Ovary (tissue), 9 donors: ENCODE measurements around the gene NKD2. TPM values are rescaled to one million over a fixed set of nuclear protein-coding genes. Genes with fewer than 3 reads are reported as not detected.

Experiments
- DNase-seq, 5 donors: peaks; one replicate each; pipeline ENCODE4 v3.0.0-alpha.2; 2019 to 2020
- H3K27ac ChIP-seq, 2 donors: fragments of 200-600 bp; one replicate each; pipeline versions ENCODE4 v1.5.1 to v1.8.0; 2019 to 2022
- H3K27me3 ChIP-seq: fragments of 200-600 bp; one replicate; pipeline ENCODE4 v1.8.0; 2022
- H3K36me3 ChIP-seq: fragments of 200-600 bp; sonication (generic); one replicate; pipeline ENCODE4 v1.5.1; 2019
- H3K4me1 ChIP-seq: one replicate; pipeline ENCODE4 v1.8.1; 2013; ENCODE audit warnings: mild to moderate bottlenecking, moderate library complexity; ENCODE audit not compliant: insufficient read depth
- H3K4me3 ChIP-seq: fragments of 200-600 bp; sonication (generic); one replicate; pipeline ENCODE4 v1.5.1; 2017
- H3K9me3 ChIP-seq, 2 donors: fragments of 200-600 bp in 1 of 2; sonication (generic) in 1 of 2; one replicate each; pipeline versions ENCODE4 v1.5.1 to v1.8.1; 2013 to 2019; ENCODE audit warnings: mild to moderate bottlenecking in 1 of 2, moderate library complexity in 1 of 2
- EP300 ChIP-seq: sonication (generic); formaldehyde crosslinking; IDR thresholded peaks from one replicate; pipeline ENCODE4 v1.6.1; 2017; ENCODE audit warnings: antibody characterized with exemption
- POLR2A ChIP-seq: fragments of 450-650 bp; IDR thresholded peaks from one replicate; pipeline ENCODE4 v1.6.1; 2017; ENCODE audit warnings: antibody characterized with exemption, mild to moderate bottlenecking, moderate library complexity
- WGBS, 3 donors: extraction: QIAGEN DNeasy Blood & Tissue Kit in 1 of 3; methylation state at CpG; one replicate each; pipeline versions ENCODE4 v1.1.5 to v1.1.7; 2013 to 2017; 5-methylcytosine and 5-hydroxymethylcytosine counted together
- intact Hi-C, 4 donors: fragments of 100-400 bp; cut with DNase I; formaldehyde crosslinking; loops; one replicate each; pipeline versions ENCODE4 v1.11.0 to v1.15.1; 2022 to 2023
- polyA plus RNA-seq, 2 donors: library from polyadenylated mRNA; stranded (reverse); fragments of 200-250 nt in 1 of 2; fragments of 350-450 nt in 1 of 2; fragmentation: Illumina TruSeq in 1 of 2; extraction: RNeasy Lipid Tissue Mini Kit (QIAGEN cat#74804) in 1 of 2; gene quantifications; one replicate each; pipeline ENCODE4 v1.2.3, GENCODE V29; 2013 to 2014
- total RNA-seq, 7 donors: library from RNA; depleted of rRNA in 2 of 7; stranded (reverse); fragments of >200 nt in 2 of 7; fragmentation: NEBNext Ultra II Directional in 3 of 7; extraction: Animal tissue kit (Norgen Biotek cat#: 25700) in 3 of 7; gene quantifications; one replicate each; pipeline versions ENCODE4 v1.1.0 to v1.2.4, GENCODE V29; 2016 to 2023
- TF ChIP-seq, protein P1 (sequence below), 3 donors: fragments of 450-650 bp in 2 of 3; fragments of 200-600 bp in 1 of 3; IDR thresholded peaks; one replicate each; pipeline versions ENCODE4 v1.5.1 to v1.8.0; 2016 to 2022; ENCODE audit warnings: antibody characterized with exemption in 3 of 3, mild to moderate bottlenecking in 1 of 3
- donor health status: DM: no; HTN: no; CAD: no; lungs with moderate emphysema.
- donor health status: DM: no; HTN: no; CAD: no.
- donor health status: Bipolar disorder and iron deficiency.
- donor health status: DM: yes; HTN: yes; CAD: no.
- donor health status: DM: no; HTN: no; CAD: no.
- donor health status: DM: yes; HTN: yes; CAD: no.

The NKD2 gene
- total and polyA plus RNA-seq, 9 donors, result 0.33 to 17.2 (median 1.4) TPM; not detected in 1

DNA sequence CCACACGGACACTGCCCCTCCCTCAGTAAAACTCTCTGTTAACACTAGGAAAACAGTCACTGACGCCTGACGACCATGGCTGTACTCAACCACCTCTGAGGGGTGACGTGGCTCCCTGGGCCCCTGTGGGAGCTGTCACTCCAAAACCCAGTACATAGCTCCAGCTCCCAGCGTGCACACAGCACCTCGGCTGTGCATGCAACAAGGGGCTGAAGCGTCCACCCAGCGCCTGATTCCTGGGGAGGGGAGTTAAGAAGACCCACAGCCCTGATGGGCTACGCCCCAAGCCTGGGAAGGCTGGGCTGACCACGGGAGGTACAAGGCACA lies 66.9 kb downstream of the NKD2 start:
- Histone ChIP-seq H3K27ac (no peak overlapping the region), H3K4me1 (no peaks in the 10 kb centered on the region), H3K27me3 (no peaks in the 10 kb centered on the region), H3K36me3 (no peaks in the 10 kb centered on the region), H3K9me3 (no peaks in the 10 kb centered on the region), H3K4me3 (no peak overlapping the region)
- TF ChIP-seq EP300 (no peak), POLR2A (no peak)
- TF ChIP-seq, protein P1, sequence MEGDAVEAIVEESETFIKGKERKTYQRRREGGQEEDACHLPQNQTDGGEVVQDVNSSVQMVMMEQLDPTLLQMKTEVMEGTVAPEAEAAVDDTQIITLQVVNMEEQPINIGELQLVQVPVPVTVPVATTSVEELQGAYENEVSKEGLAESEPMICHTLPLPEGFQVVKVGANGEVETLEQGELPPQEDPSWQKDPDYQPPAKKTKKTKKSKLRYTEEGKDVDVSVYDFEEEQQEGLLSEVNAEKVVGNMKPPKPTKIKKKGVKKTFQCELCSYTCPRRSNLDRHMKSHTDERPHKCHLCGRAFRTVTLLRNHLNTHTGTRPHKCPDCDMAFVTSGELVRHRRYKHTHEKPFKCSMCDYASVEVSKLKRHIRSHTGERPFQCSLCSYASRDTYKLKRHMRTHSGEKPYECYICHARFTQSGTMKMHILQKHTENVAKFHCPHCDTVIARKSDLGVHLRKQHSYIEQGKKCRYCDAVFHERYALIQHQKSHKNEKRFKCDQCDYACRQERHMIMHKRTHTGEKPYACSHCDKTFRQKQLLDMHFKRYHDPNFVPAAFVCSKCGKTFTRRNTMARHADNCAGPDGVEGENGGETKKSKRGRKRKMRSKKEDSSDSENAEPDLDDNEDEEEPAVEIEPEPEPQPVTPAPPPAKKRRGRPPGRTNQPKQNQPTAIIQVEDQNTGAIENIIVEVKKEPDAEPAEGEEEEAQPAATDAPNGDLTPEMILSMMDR (IDR thresholded peaks at IDR 0.05), result no peak
- 84 to 87% (median 86%) methylated on average over 10 of the region's 10 CpGs for WGBS, 3 donors
- intact Hi-C loops, result no loop called here
- no peak for DNase-seq

DNA sequence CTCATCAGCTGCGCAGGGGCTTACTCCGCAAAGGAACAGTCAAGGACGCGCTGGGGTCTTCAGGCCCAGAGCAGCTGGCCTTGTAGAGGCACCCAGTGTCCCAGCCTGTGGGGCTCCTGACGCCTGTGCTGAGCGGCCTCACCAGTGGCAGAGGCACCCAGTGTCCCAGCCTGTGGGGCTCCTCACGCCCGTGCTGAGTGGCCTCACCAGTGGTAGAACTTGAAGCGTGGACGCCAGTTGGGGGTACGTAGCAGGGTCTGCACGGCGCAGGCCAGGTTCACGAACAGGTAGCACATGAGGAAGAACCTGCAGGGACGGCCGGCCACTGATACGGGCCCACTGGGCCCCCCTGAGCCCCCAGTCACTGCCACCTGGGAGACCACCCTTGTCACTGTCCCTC lies 67.3 kb downstream of the NKD2 start:
- H3K27ac ChIP-seq, result no peak overlapping the region
- TF ChIP-seq EP300, result no peak
- TF ChIP-seq POLR2A, result no peak
- TF ChIP-seq, protein P1 (IDR thresholded peaks at IDR 0.05), result no peak
- H3K9me3 ChIP-seq, result no peaks in the 10 kb centered on the region
- H3K36me3 ChIP-seq, result no peaks in the 10 kb centered on the region
- 95% methylated on average over 13 to 17 of the region's 17 CpGs for WGBS, 3 donors
- intact Hi-C loops, result no loop called here
- DNase-seq, result no peak
- H3K4me1 ChIP-seq, result no peaks in the 10 kb centered on the region
- H3K27me3 ChIP-seq, result no peaks in the 10 kb centered on the region
- no peak overlapping the region for H3K4me3 ChIP-seq

DNA sequence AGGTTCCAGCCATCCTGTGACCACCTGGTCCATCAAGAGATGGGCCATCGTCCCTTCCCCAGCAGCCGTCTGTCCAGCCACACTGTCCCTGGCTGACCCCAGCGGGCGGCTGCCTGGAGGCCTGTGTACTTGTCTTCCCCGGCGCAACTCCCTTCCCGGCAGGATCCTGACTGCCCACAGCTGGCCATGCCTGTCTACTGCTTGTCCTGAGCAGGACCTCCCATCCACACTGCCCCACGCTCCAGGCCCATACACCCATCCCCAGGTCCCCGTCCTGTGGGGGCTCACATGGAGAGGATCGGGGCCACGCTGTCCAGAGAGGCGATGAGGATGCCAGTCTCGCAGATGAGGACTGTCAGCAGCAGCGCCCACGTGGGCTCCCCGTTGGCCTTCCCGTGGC lies 67.8 kb downstream of the NKD2 start:
- Histone ChIP-seq H3K4me1 (no peaks in the 10 kb centered on the region), H3K4me3 (no peak overlapping the region), H3K9me3 (no peaks in the 10 kb centered on the region), H3K27me3 (no peaks in the 10 kb centered on the region), H3K36me3 (no peaks in the 10 kb centered on the region), H3K27ac (no peak overlapping the region)
- DNase-seq, result no peak
- WGBS, 3 donors, result 89 to 92% (median 92%) methylated on average over 17 of the region's 17 CpGs
- intact Hi-C loops, result no loop called here
- TF ChIP-seq POLR2A (no peak), EP300 (no peak)
- TF ChIP-seq, protein P1 (IDR thresholded peaks at IDR 0.05), result no peak

DNA sequence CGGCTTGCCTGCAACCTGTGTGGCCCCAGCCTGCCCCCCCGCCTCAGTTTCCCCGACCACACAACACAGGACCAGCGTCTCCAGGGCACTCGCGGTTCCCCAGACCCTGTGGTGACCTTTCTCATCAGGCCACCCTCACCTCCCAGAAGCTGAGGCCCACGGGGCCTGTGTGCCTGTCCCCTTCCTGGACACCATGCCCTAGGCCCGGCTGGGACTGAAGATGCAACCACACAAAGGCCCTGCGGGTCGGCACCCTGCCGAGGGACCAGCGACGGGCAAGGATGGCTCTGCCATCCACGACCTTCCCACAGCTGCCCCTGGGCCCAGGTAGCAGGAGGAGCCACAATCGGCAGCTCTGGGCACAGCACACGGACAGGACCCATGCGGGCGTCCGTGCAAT lies 68.4 kb downstream of the NKD2 start:
- Histone ChIP-seq H3K4me1 (no peaks in the 10 kb centered on the region), H3K27ac (no peak overlapping the region), H3K4me3 (no peak overlapping the region), H3K27me3 (no peaks in the 10 kb centered on the region), H3K36me3 (no peaks in the 10 kb centered on the region), H3K9me3 (no peaks in the 10 kb centered on the region)
- intact Hi-C loops, result no loop called here
- WGBS, 3 donors, result 89 to 91% (median 89%) methylated on average over 17 to 19 of the region's 19 CpGs
- TF ChIP-seq POLR2A (no peak), EP300 (no peak)
- TF ChIP-seq, protein P1 (IDR thresholded peaks at IDR 0.05), result no peak
- DNase-seq, result no peak

DNA sequence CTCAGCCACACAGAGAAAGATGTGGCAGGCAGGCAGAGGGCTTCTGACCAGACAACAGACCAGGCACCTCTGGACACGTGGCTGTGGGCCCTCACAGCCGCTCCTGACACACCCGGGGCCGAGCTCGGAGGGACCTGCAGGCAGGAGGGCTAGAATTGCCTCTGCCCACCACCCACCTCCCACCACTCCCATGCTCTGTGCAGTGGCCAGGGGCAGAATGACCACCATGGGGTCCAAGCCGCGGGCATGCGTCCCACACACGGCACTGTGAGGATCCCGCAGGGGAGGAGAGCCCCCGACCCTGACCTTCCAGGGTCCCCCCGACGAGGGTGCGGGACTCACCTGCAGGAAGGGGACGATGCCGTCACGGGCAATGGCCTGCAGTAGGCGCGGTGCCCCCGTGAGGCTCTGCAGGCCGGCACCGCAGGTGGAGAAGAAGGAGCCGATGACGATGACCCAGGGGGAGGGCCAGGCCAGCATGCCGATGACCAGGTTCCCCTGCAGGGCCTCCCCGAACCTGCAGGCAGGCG lies 69.0 kb downstream of the NKD2 start:
- no peaks in the 10 kb centered on the region for H3K36me3 ChIP-seq
- H3K27me3 ChIP-seq, result no peaks in the 10 kb centered on the region
- H3K4me3 ChIP-seq, result no peak overlapping the region
- TF ChIP-seq, protein P1 (IDR thresholded peaks at IDR 0.05), result no peak
- TF ChIP-seq POLR2A, result no peak
- TF ChIP-seq EP300, result no peak
- H3K9me3 ChIP-seq, result no peaks in the 10 kb centered on the region
- H3K27ac ChIP-seq, result no peak overlapping the region
- H3K4me1 ChIP-seq, result no peaks in the 10 kb centered on the region
- intact Hi-C loops, result no loop called here
- DNase-seq, result no peak
- WGBS, 3 donors, result 93 to 95% (median 94%) methylated on average over 12 to 27 of the region's 27 CpGs
